K562 (cell line): Measurements from ENCODE around the gene TRPM4. TPM values are rescaled to one million over a fixed set of nuclear protein-coding genes. Genes with fewer than 3 reads are reported as not detected.
A peak's percentile ranks its signal among the peaks of the same experiment; 100 is the strongest.

Experiments used
- GABPA ChIP-seq: fragments of 200-800 bp; sonication (Bioruptor generic); conservative IDR thresholded peaks from 2 replicates; pipeline ENCODE4 v1.6.1; 2016; ENCODE audit warnings: low read depth, missing genetic modification characterization, missing compliant biosample characterization
- HDAC2 ChIP-seq: fragments of 450-650 bp; IDR thresholded peaks from 2 replicates; pipeline ENCODE4 v1.6.1; 2016; ENCODE audit warnings: mild to moderate bottlenecking
- HNRNPH1 ChIP-seq: fragments of 200-400 bp; formaldehyde crosslinking; optimal IDR thresholded peaks from 2 replicates; pipeline ENCODE3; 2017; ENCODE audit warnings: low read depth, mild to moderate bottlenecking, low read length, moderate library complexity
- NFIC ChIP-seq: fragments of 450-650 bp; IDR thresholded peaks from 2 replicates; pipeline ENCODE4 v1.6.1; 2017; ENCODE audit warnings: mild to moderate bottlenecking, inconsistent platforms
- RNF2 ChIP-seq: sonication (generic); IDR thresholded peaks from 2 replicates; pipeline ENCODE4 v1.6.1; 2016
- SMARCA4 ChIP-seq: fragments of 450-650 bp; IDR thresholded peaks from 2 replicates; pipeline ENCODE4 v1.6.1; 2016
- SMARCE1 ChIP-seq: fragments of 450-650 bp; IDR thresholded peaks from 2 replicates; pipeline ENCODE4 v1.7.1; 2016; ENCODE audit warnings: mild to moderate bottlenecking
- ZNF41 ChIP-seq: fragments of 250-450 bp; sonication (Bioruptor Pico); conservative IDR thresholded peaks from 2 replicates; pipeline ENCODE4 v1.4.0; 2020; ENCODE audit warnings: mild to moderate bottlenecking
- polyA plus RNA-seq, 8 experiments: library from polyadenylated mRNA; depleted of rRNA in 4 of 8; stranded (reverse) in 5 of 8; unstranded in 3 of 8; fragments of >200 nt; fragmentation: Nextera tagmentation in 2 of 8; fragmentation: Illumina TruSeq in 1 of 8; extraction: Ambion mirVana in 2 of 8; extraction: Trizol in 1 of 8; gene quantifications; 2 replicates each; pipeline versions ENCODE4 v1.2.1 to v1.2.3, GENCODE V29; 2011 to 2014; ENCODE audit warnings: inconsistent platforms in 1 of 8, missing spikeins in 1 of 8
- total RNA-seq, 7 experiments: library from RNA; depleted of rRNA in 6 of 7; stranded (reverse); fragments of >200 nt in 6 of 7; fragmentation: Illumina TruSeq in 2 of 7; extraction: Trizol in 2 of 7; gene quantifications; 2 replicates each; pipeline versions ENCODE4 v1.2.1 to v1.2.3, GENCODE V29; 2011 to 2021; ENCODE audit warnings: low replicate concordance in 1 of 7
- TF ChIP-seq, protein P1 (sequence below), 2 experiments: fragments of 450-650 bp in 1 of 2; sonication (generic) in 1 of 2; formaldehyde crosslinking in 1 of 2; IDR thresholded peaks in 1 of 2; conservative IDR thresholded peaks in 1 of 2; 2 replicates each; pipeline versions ENCODE4 v1.6.1 to v1.8.1; 2016 to 2023; ENCODE audit warnings: mild to moderate bottlenecking in 2 of 2, moderate library complexity in 2 of 2, inconsistent platforms in 1 of 2, missing genetic modification reagents in 1 of 2
- TF ChIP-seq, protein P2 (sequence below): sonication (generic); formaldehyde crosslinking; IDR thresholded peaks from 2 replicates; pipeline ENCODE4 v1.8.0; 2022; ENCODE audit warnings: mild to moderate bottlenecking, missing genetic modification reagents
- TF ChIP-seq, protein P3 (sequence below): fragments of 450-650 bp; IDR thresholded peaks from 2 replicates; pipeline ENCODE4 v1.7.1; 2018; ENCODE audit warnings: mild to moderate bottlenecking, low read depth; ENCODE audit not compliant: partially characterized antibody
- TF ChIP-seq, protein P4 (sequence below): fragments of 250-450 bp; sonication (Bioruptor Pico); IDR thresholded peaks from 2 replicates; pipeline ENCODE4 v1.4.0; 2020; ENCODE audit warnings: mild to moderate bottlenecking, moderate library complexity, borderline replicate concordance
- TF ChIP-seq, protein P5 (sequence below): IDR thresholded peaks from 2 replicates; pipeline ENCODE4 v1.6.1; 2012; ENCODE audit warnings: low read depth, low read length, improper control_type of control experiment, borderline replicate concordance
- TF ChIP-seq, protein P6 (sequence below): sonication (generic); formaldehyde crosslinking; IDR thresholded peaks from 2 replicates; pipeline ENCODE4 v1.8.0; 2022; ENCODE audit warnings: missing genetic modification reagents, mild to moderate bottlenecking, moderate library complexity, borderline replicate concordance
- TF ChIP-seq, protein P7 (sequence below): fragments of 250-450 bp; sonication (Bioruptor Pico); IDR thresholded peaks from 2 replicates; pipeline ENCODE4 v1.4.0; 2020; ENCODE audit warnings: borderline replicate concordance

Gene TRPM4
- total and polyA plus RNA-seq, 9 of the 15 experiments (the other 6 are each of a cell fraction or from before 2014, with no cell fraction given): 6.5 to 45.4 (median 15.2) TPM

DNA sequence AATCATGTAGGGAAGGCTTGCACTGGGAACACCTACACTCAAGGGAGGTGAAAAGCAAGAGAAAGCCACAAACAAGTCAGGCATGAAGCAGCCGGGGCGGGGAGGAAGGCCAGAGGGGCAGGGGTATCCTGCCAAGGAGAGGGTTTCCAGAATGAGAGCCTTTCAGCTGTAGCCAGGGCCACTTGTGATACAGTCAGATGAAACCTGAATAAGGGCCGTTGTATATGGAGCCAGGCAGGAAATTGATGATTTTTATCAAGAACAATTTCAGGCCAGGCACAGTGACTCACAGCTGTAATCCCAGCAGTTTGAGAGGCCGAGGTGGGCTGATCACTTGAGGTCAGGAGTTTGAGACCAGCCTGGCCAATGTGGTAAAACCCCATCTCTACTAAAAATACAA is 4.4 kb downstream of the TRPM4 start (continued):
- TF ChIP-seq, protein P1, sequence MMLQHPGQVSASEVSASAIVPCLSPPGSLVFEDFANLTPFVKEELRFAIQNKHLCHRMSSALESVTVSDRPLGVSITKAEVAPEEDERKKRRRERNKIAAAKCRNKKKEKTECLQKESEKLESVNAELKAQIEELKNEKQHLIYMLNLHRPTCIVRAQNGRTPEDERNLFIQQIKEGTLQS (IDR thresholded peaks at IDR 0.05): peak; percentile 56
- TF ChIP-seq, protein P1 (CRISPR knock-in tag; conservative IDR thresholded peaks at IDR 0.05): no peak
- TF ChIP-seq NFIC (no peak), RNF2 (no peak), SMARCA4 (peak; percentile 40; the same call in 1 of the 2 replicates), SMARCE1 (peak; percentile 42; the same call in 1 of the 2 replicates), HNRNPH1 (no peak), GABPA (tag) (no peak), ZNF41 (CRISPR knock-in tag) (no peak), HDAC2 (no peak)
- TF ChIP-seq, protein P2, sequence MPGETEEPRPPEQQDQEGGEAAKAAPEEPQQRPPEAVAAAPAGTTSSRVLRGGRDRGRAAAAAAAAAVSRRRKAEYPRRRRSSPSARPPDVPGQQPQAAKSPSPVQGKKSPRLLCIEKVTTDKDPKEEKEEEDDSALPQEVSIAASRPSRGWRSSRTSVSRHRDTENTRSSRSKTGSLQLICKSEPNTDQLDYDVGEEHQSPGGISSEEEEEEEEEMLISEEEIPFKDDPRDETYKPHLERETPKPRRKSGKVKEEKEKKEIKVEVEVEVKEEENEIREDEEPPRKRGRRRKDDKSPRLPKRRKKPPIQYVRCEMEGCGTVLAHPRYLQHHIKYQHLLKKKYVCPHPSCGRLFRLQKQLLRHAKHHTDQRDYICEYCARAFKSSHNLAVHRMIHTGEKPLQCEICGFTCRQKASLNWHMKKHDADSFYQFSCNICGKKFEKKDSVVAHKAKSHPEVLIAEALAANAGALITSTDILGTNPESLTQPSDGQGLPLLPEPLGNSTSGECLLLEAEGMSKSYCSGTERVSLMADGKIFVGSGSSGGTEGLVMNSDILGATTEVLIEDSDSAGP (CRISPR knock-in tag): no peak
- TF ChIP-seq, protein P3, sequence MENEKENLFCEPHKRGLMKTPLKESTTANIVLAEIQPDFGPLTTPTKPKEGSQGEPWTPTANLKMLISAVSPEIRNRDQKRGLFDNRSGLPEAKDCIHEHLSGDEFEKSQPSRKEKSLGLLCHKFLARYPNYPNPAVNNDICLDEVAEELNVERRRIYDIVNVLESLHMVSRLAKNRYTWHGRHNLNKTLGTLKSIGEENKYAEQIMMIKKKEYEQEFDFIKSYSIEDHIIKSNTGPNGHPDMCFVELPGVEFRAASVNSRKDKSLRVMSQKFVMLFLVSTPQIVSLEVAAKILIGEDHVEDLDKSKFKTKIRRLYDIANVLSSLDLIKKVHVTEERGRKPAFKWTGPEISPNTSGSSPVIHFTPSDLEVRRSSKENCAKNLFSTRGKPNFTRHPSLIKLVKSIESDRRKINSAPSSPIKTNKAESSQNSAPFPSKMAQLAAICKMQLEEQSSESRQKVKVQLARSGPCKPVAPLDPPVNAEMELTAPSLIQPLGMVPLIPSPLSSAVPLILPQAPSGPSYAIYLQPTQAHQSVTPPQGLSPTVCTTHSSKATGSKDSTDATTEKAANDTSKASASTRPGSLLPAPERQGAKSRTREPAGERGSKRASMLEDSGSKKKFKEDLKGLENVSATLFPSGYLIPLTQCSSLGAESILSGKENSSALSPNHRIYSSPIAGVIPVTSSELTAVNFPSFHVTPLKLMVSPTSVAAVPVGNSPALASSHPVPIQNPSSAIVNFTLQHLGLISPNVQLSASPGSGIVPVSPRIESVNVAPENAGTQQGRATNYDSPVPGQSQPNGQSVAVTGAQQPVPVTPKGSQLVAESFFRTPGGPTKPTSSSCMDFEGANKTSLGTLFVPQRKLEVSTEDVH: no peak
- TF ChIP-seq, protein P4, sequence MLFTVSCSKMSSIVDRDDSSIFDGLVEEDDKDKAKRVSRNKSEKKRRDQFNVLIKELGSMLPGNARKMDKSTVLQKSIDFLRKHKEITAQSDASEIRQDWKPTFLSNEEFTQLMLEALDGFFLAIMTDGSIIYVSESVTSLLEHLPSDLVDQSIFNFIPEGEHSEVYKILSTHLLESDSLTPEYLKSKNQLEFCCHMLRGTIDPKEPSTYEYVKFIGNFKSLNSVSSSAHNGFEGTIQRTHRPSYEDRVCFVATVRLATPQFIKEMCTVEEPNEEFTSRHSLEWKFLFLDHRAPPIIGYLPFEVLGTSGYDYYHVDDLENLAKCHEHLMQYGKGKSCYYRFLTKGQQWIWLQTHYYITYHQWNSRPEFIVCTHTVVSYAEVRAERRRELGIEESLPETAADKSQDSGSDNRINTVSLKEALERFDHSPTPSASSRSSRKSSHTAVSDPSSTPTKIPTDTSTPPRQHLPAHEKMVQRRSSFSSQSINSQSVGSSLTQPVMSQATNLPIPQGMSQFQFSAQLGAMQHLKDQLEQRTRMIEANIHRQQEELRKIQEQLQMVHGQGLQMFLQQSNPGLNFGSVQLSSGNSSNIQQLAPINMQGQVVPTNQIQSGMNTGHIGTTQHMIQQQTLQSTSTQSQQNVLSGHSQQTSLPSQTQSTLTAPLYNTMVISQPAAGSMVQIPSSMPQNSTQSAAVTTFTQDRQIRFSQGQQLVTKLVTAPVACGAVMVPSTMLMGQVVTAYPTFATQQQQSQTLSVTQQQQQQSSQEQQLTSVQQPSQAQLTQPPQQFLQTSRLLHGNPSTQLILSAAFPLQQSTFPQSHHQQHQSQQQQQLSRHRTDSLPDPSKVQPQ (CRISPR knock-in tag): no peak
- TF ChIP-seq, protein P5, sequence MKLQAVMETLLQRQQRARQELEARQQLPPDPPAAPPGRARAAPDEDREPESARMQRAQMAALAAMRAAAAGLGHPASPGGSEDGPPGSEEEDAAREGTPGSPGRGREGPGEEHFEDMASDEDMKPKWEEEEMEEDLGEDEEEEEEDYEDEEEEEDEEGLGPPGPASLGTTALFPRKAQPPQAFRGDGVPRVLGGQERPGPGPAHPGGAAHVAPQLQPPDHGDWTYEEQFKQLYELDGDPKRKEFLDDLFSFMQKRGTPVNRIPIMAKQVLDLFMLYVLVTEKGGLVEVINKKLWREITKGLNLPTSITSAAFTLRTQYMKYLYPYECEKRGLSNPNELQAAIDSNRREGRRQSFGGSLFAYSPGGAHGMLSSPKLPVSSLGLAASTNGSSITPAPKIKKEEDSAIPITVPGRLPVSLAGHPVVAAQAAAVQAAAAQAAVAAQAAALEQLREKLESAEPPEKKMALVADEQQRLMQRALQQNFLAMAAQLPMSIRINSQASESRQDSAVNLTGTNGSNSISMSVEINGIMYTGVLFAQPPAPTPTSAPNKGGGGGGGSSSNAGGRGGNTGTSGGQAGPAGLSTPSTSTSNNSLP: peak; percentile 48; the same call in 1 of the 2 replicates
- TF ChIP-seq, protein P6, sequence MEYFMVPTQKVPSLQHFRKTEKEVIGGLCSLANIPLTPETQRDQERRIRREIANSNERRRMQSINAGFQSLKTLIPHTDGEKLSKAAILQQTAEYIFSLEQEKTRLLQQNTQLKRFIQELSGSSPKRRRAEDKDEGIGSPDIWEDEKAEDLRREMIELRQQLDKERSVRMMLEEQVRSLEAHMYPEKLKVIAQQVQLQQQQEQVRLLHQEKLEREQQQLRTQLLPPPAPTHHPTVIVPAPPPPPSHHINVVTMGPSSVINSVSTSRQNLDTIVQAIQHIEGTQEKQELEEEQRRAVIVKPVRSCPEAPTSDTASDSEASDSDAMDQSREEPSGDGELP (CRISPR knock-in tag): 0 out of 2 replicates have a peak, but pooled peaks have one; percentile 23
- TF ChIP-seq, protein P7, sequence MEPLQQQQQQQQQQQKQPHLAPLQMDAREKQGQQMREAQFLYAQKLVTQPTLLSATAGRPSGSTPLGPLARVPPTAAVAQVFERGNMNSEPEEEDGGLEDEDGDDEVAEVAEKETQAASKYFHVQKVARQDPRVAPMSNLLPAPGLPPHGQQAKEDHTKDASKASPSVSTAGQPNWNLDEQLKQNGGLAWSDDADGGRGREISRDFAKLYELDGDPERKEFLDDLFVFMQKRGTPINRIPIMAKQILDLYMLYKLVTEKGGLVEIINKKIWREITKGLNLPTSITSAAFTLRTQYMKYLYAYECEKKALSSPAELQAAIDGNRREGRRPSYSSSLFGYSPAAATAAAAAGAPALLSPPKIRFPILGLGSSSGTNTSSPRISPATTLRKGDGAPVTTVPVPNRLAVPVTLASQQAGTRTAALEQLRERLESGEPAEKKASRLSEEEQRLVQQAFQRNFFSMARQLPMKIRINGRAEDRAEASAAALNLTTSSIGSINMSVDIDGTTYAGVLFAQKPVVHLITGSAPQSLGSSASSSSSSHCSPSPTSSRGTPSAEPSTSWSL (CRISPR knock-in tag): no peak
